Prostate gland (tissue), 2 donors: ENCODE data around the gene UBE2D2.

Experiments used
- CTCF ChIP-seq, 4 experiments: fragments of 200-600 bp in 2 of 4; fragments of 450-650 bp in 2 of 4; sonication (generic) in 2 of 4; IDR thresholded peaks; 1 replicate in 3 of 4; 2 replicates in 1 of 4; pipeline ENCODE4 v1.5.1; 2016 to 2019; ENCODE audit warnings: antibody characterized with exemption in 4 of 4, mild to moderate bottlenecking in 2 of 4, moderate library complexity in 2 of 4
- POLR2A ChIP-seq: fragments of 450-650 bp; IDR thresholded peaks from one replicate; pipeline ENCODE4 v1.6.1; 2016; ENCODE audit warnings: antibody characterized with exemption, mild to moderate bottlenecking
- POLR2AphosphoS5 ChIP-seq: sonication (generic); formaldehyde crosslinking; IDR thresholded peaks from one replicate; pipeline ENCODE4 v1.6.1; 2017; ENCODE audit warnings: antibody characterized with exemption

- TF ChIP-seq POLR2A, result no peak
- TF ChIP-seq CTCF (IDR thresholded peaks at IDR 0.05), result no peak
- TF ChIP-seq POLR2AphosphoS5, result no peak
These were observed 103.1 kb downstream of the UBE2D2 start for GRCh38 chr5:139664086-139664693.
